RWPE1 (cell line): Measurements from ENCODE around the gene CRTC3.

Source experiments
- CTCF ChIA-PET: fragments of 350-600 bp; sonication (Branson Sonifier 250); formaldehyde crosslinking; extraction: SDS; loops from one replicate; lab custom pipeline; 2021; lab: Yijun Ruan, JAX
- POLR2A ChIA-PET: fragments of 400-600 bp; formaldehyde crosslinking; extraction: SDS; loops from one replicate; lab custom pipeline; 2020; ENCODE audit warnings: antibody characterized with exemption; ENCODE audit not compliant: low non-redundant PET; lab: Yijun Ruan, JAX
- DNase-seq: peaks from one replicate; pipeline ENCODE4 v3.0.0; 2012; ENCODE audit warnings: low spot score
- H3K27ac ChIP-seq: fragments of 450-650 bp; 2 replicates; pipeline ENCODE4 v1.5.1; 2017
- CTCF ChIP-seq: fragments of 450-650 bp; conservative IDR thresholded peaks from 2 replicates; pipeline ENCODE4 v1.5.1; 2017; ENCODE audit warnings: low read depth, mild to moderate bottlenecking

CRTC3 gene

GRCh38 chr15:90603893-90604292 lies 74.2 kb downstream of the CRTC3 start:
- CTCF ChIA-PET = interaction anchor here (0.5 kb wide), 1 partner anchor 106 kb away, joined by 4 read pairs; no protein-coding TSS in a partner anchor

GRCh38 chr15:90606641-90607040 lies 76.9 kb downstream of the CRTC3 start:
- POLR2A ChIA-PET = no interaction called here
- no peak for DNase-seq
- H3K27ac ChIP-seq = no peak overlapping the region
- TF ChIP-seq CTCF = no peak
- CTCF ChIA-PET = no interaction called here

More at GRCh38 chr15:90603893-90604292, 74.2 kb downstream of the CRTC3 start:
- H3K27ac ChIP-seq = no peak overlapping the region
- POLR2A ChIA-PET = no interaction called here
- no peak for TF ChIP-seq CTCF
- DNase-seq = no peak

GRCh38 chr15:90607361-90607760 lies 77.6 kb downstream of the CRTC3 start:
- no peak overlapping the region for H3K27ac ChIP-seq
- no peak for TF ChIP-seq CTCF
- POLR2A ChIA-PET = no interaction called here
- no peak for DNase-seq
- CTCF ChIA-PET = no interaction called here

- no peak for DNase-seq
- ChIA-PET POLR2A (no interaction called here), CTCF (no interaction called here)
- TF ChIP-seq CTCF = no peak
- H3K27ac ChIP-seq = no peak overlapping the region
These were observed 79.8 kb downstream of the CRTC3 start for GRCh38 chr15:90609242-90610180.

- DNase-seq = no peak
- ChIA-PET POLR2A (no interaction called here), CTCF (no interaction called here)
- TF ChIP-seq CTCF = no peak
- no peak overlapping the region for H3K27ac ChIP-seq
These were observed 80.5 kb downstream of the CRTC3 start for GRCh38 chr15:90610190-90610589.

- POLR2A ChIA-PET = no interaction called here
- CTCF ChIA-PET = interaction anchor here (0.7 kb wide), 1 partner anchor 1121 kb away, joined by 4 read pairs; no protein-coding TSS in a partner anchor
These were observed 81.4 kb downstream of the CRTC3 start for GRCh38 chr15:90611157-90611556.

More at GRCh38 chr15:90611157-90611556, 81.4 kb downstream of the CRTC3 start:
- H3K27ac ChIP-seq = no peak overlapping the region
- DNase-seq = no peak
- TF ChIP-seq CTCF = no peak
